BE2C (cell line): ENCODE data around the gene GNG8.

Experiments
- DNase-seq: peaks from one replicate; pipeline ENCODE4 v3.0.0-alpha.2; 2020
- H3K27me3 ChIP-seq: fragments of 250-450 bp; sonication (Bioruptor Pico); 2 replicates; pipeline ENCODE4 v1.5.1; 2020; ENCODE audit warnings: mild to moderate bottlenecking
- H3K36me3 ChIP-seq: fragments of 250-450 bp; sonication (Bioruptor Pico); 2 replicates; pipeline ENCODE4 v1.5.1; 2020; ENCODE audit warnings: mild to moderate bottlenecking
- H3K4me1 ChIP-seq: fragments of 250-450 bp; sonication (Bioruptor Pico); 2 replicates; pipeline ENCODE4 v1.5.1; 2020
- H3K4me3 ChIP-seq: 2 replicates; pipeline ENCODE4 v1.5.1; 2011; ENCODE audit warnings: low read depth, low read length
- H3K9me3 ChIP-seq: fragments of 250-450 bp; sonication (Bioruptor Pico); 2 replicates; pipeline ENCODE4 v1.5.1; 2020
- TF ChIP-seq, protein P1 (sequence below): IDR thresholded peaks from 2 replicates; pipeline ENCODE4 v1.5.1; 2012; ENCODE audit warnings: mild to moderate bottlenecking, low read depth, low read length

Gene GNG8

DNA sequence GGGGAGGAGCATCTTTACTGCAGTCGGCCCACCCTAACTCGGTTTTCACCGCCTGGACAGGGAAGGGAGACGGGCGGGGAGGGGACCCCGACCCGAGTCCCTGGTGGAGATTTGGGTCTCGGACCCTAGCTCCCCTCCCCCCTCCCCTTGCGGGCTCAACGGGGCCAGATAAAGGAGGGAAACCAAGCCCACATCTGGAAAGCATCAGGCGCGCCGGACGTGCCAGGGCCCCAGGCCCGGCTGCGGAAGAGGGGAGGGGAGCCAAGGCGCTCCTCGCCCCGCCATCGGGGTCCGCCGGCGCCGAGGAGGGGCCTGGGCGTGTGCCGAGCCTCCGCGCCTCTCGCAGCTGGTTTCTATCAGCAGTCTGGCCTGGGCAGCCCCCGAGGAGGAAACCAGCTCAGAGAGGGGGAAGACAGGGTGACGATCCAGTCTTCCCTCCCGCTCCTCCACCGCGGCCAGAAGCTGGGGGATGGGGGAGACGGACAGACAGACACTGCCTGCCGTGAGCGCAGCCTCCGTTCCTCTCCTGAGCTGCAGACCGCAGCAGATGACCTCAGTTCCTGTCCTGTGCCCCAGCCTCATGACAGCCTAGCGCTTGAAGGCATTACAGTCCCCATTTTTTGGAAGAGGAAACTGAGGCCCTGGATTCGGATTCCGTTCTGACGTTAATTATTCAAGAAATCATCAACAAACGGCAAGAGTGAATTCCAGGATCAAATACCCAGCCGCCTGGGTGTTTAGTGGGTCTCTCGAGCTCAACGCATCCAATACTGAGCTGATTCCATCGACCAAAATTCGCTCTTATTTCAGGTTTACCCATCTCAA is 3.6 kb upstream of the GNG8 start:
- H3K4me1 ChIP-seq, result peaks cover 11% of the 10 kb centered on the region
- H3K27me3 ChIP-seq, result no peaks in the 10 kb centered on the region
- DNase-seq, result peak; percentile 81
- no peaks in the 10 kb centered on the region for H3K9me3 ChIP-seq
- peak overlapping the region; percentile 69 for H3K4me3 ChIP-seq
- no peaks in the 10 kb centered on the region for H3K36me3 ChIP-seq
- TF ChIP-seq, protein P1, sequence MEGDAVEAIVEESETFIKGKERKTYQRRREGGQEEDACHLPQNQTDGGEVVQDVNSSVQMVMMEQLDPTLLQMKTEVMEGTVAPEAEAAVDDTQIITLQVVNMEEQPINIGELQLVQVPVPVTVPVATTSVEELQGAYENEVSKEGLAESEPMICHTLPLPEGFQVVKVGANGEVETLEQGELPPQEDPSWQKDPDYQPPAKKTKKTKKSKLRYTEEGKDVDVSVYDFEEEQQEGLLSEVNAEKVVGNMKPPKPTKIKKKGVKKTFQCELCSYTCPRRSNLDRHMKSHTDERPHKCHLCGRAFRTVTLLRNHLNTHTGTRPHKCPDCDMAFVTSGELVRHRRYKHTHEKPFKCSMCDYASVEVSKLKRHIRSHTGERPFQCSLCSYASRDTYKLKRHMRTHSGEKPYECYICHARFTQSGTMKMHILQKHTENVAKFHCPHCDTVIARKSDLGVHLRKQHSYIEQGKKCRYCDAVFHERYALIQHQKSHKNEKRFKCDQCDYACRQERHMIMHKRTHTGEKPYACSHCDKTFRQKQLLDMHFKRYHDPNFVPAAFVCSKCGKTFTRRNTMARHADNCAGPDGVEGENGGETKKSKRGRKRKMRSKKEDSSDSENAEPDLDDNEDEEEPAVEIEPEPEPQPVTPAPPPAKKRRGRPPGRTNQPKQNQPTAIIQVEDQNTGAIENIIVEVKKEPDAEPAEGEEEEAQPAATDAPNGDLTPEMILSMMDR, result no peak

DNA sequence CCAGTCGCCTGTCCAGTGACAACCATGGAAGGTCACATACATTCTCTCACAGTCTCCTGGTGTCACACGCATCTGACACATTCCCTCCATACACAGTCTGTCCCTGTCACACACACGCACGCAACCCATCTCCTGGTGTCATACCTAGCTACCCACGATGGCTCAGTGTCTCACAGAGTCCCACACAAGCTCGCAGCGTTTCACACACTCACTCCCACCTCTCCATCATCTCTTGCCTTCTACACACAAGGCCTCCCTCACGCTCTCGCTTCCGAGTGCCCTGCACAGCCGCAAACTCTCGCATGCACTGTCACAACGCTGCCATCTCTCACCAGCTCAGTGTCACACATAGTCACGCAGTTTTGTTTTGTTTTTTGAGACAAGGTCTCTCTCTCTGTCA is 1.2 kb upstream of the GNG8 start:
- Histone ChIP-seq H3K4me1 (peaks cover 19% of the 10 kb centered on the region), H3K4me3 (no peak overlapping the region), H3K9me3 (no peaks in the 10 kb centered on the region), H3K27me3 (no peaks in the 10 kb centered on the region), H3K36me3 (no peaks in the 10 kb centered on the region)
- TF ChIP-seq, protein P1, result no peak
- no peak for DNase-seq

DNA sequence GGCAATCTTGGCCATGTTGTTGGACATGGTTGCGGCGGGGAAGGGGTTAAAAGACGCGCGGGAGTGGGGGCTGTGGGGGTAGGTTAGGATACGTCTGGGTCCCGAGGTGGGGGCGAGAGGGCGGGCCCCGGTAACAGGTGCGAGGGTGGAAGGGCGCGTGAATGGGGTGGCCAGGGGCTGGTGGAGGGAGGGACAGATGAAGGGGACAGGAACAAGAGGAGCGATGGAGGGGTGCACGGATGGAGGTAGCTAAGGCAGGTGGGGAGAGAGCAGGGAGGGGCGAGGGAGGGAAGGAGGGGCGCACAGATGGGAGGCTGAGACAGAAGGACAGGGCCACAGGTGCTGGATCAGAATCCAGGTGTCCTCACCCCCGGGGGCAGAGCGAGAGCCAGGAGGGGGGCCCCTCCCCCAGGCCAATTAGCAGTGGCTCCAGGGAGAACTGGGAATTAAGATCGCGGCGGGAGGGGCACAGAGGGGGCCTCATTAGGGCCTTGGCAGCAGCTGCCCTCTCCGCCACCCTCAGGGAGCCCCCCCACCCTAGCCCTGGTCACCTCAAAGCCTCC is 1.3 kb downstream of the GNG8 start:
- Histone ChIP-seq H3K36me3 (no peaks in the 10 kb centered on the region), H3K27me3 (no peaks in the 10 kb centered on the region), H3K4me1 (peaks cover 33% of the 10 kb centered on the region), H3K4me3 (peak overlapping the region; percentile 48), H3K9me3 (no peaks in the 10 kb centered on the region)
- DNase-seq, result no peak
- TF ChIP-seq, protein P1, result no peak

DNA sequence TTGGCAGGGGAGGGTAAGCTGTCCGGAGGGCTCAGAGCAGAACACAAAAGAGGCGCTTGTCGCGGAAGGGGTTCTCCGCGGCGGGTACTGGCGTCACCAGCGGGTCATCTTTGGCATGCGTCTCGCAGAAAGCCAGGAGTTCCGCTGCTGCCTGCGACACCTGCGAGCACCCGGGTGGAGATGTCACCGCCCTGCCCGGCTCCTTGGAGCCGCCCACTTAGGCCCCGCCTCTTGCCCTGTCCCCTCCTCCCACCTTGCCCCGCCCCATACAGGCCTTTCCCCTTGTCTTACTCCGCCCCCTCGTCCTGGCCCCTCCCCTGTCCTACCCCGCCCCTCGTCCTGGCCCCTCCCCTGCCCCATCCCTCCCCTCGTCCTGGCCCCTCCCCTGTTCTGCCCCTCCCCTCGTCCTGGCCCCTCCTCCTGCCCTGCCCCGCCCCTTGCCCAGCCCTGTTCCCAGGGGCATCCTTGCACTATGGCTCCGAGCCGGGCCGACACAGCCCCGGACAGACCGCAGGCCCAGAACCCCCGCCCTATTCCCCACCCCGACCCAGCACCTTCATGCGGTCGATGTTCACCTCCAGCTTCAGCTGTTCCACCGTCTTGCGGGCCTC is 1.9 kb downstream of the GNG8 start:
- H3K4me3 ChIP-seq, result peak overlapping the region; percentile 48
- no peaks in the 10 kb centered on the region for H3K27me3 ChIP-seq
- DNase-seq, result peak; percentile 89
- H3K9me3 ChIP-seq, result no peaks in the 10 kb centered on the region
- TF ChIP-seq, protein P1, result no peak
- H3K4me1 ChIP-seq, result peaks cover 33% of the 10 kb centered on the region
- H3K36me3 ChIP-seq, result no peaks in the 10 kb centered on the region

DNA sequence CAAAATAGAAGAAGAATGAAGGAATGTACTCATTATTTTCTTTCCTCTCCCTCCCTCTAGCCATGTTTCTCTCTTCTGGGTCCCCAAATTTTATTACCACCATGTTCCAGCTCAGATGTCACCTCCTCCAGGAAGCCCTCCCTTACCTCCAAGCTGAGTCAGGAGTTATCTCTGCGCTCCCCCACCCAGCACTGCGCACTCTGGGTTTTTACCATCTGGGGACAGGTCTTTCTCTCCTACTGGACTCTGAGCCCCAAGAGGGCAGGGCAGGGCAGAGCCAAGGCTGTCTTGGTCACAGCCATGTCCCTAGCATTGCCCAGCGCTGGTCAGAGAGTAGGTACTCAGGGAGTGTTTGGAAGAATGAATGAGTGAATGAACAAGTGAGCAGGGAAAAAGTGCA is 2.9 kb downstream of the GNG8 start:
- no peak for DNase-seq
- H3K36me3 ChIP-seq, result no peaks in the 10 kb centered on the region
- peaks cover 35% of the 10 kb centered on the region for H3K4me1 ChIP-seq
- H3K4me3 ChIP-seq, result no peak overlapping the region
- H3K9me3 ChIP-seq, result no peaks in the 10 kb centered on the region
- H3K27me3 ChIP-seq, result no peaks in the 10 kb centered on the region
- TF ChIP-seq, protein P1, result no peak

DNA sequence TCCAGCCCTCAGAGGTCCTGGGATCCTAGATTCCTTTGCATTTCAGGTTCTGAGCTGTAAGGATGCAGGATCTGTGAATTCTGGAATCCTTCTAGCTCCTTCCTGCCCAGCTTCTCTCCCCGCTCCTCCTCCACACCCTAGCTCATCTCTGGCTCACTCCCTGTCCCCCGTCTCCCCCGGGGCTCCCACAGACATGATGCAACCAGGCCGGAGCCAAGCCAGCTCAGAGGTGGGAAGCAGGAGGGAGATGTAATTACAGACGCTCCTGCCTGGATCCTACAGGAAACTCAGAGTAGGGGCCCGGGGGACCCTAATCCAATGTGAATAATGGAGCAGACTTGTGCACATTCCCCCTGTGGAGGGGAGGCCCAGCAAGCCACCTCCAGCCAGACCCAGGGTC is 4.5 kb downstream of the GNG8 start:
- H3K4me3 ChIP-seq, result no peak overlapping the region
- TF ChIP-seq, protein P1, result no peak
- H3K27me3 ChIP-seq, result no peaks in the 10 kb centered on the region
- H3K36me3 ChIP-seq, result no peaks in the 10 kb centered on the region
- peak; percentile 43 for DNase-seq
- H3K9me3 ChIP-seq, result no peaks in the 10 kb centered on the region
- peaks cover 40% of the 10 kb centered on the region for H3K4me1 ChIP-seq
